Endothelial cell of umbilical vein (primary cell): ENCODE measurements around the gene KCNMA1. TPM values are rescaled to one million over a fixed set of nuclear protein-coding genes. Genes with fewer than 3 reads are reported as not detected.

Experiments
- BruUV-seq: library from RNA; stranded (reverse); fragments of 400-500 nt; replicated peaks from 2 replicates; lab custom pipeline; 2021; lab: Mats Ljungman, UMichigan
- CTCF ChIA-PET: fragments of 300-600, 350-600 bp; sonication (Branson Sonifier 250); formaldehyde crosslinking; loops from one replicate; lab custom pipeline; 2021; ENCODE audit warnings: antibody characterized with exemption, inconsistent platforms; lab: Charles Lee
- POLR2A ChIA-PET: fragments of 300-600, 350-600 bp; sonication (Branson Sonifier 250); formaldehyde crosslinking; loops from one replicate; lab custom pipeline; 2021; ENCODE audit warnings: antibody characterized with exemption, inconsistent platforms; lab: Charles Lee
- DNase-seq: peaks from one replicate; pipeline ENCODE4 v3.0.0-alpha.2; 2011; ENCODE audit warnings: low read depth, low spot score
- FAIRE-seq: peaks from 2 replicates; lab custom pipeline; 2011; peaks lifted over from hg19 to GRCh38; lab: Jason Lieb, UNC
- H2AFZ ChIP-seq: 2 replicates; pipeline ENCODE4 v1.6.0; 2012; ENCODE audit warnings: low read depth, low read length, control low read depth, inconsistent platforms
- H3K27ac ChIP-seq: 2 replicates; pipeline ENCODE4 v1.5.1; 2011; ENCODE audit warnings: low read depth, mild to moderate bottlenecking, control low read depth, low read length, moderate library complexity; ENCODE audit not compliant: insufficient read depth
- H3K27me3 ChIP-seq, 2 experiments: 2 replicates each; pipeline versions ENCODE4 v1.6.0 to v1.6.1; 2011; ENCODE audit warnings: low read length in 2 of 2, mixed read lengths in 1 of 2; ENCODE audit not compliant: control insufficient read depth in 2 of 2, insufficient read depth in 2 of 2
- H3K36me3 ChIP-seq, 2 experiments: 2 replicates in 1 of 2; 3 replicates in 1 of 2; pipeline ENCODE4 v1.5.1; 2011; ENCODE audit warnings: low read length in 2 of 2, mild to moderate bottlenecking in 1 of 2, moderate library complexity in 1 of 2; ENCODE audit not compliant: control insufficient read depth in 2 of 2, insufficient read depth in 2 of 2; ENCODE audit errors: extremely low read depth in 1 of 2
- H3K4me1 ChIP-seq: 3 replicates; pipeline ENCODE4 v1.5.1; 2011; ENCODE audit warnings: mild to moderate bottlenecking, low read length; ENCODE audit not compliant: control insufficient read depth, insufficient read depth; ENCODE audit errors: extremely low read depth
- H3K4me2 ChIP-seq: 2 replicates; pipeline ENCODE4 v1.6.1; 2011; ENCODE audit warnings: low read length, control low read depth, mixed read lengths; ENCODE audit not compliant: insufficient read depth
- H3K4me3 ChIP-seq, 3 experiments: fragments of 200-600 bp in 1 of 3; sonication (generic), shearing (Covaris generic) in 1 of 3; replicated peaks in 1 of 3; 2 replicates each; pipeline ENCODE4 v1.5.1; 2011 to 2016; ENCODE audit warnings: control low read depth in 3 of 3, low read length in 3 of 3, mild to moderate bottlenecking in 2 of 3, inconsistent platforms in 1 of 3, low read depth in 1 of 3, moderate library complexity in 1 of 3; ENCODE audit not compliant: insufficient read depth in 1 of 3
- H3K79me2 ChIP-seq: 2 replicates; pipeline ENCODE4 v1.6.0; 2012; ENCODE audit warnings: low read length, inconsistent platforms; ENCODE audit not compliant: control insufficient read depth, insufficient read depth
- H3K9ac ChIP-seq: replicated peaks from 2 replicates; pipeline ENCODE3; 2011; ENCODE audit warnings: low read length, control low read depth; ENCODE audit not compliant: insufficient read depth; ENCODE audit errors: extremely low read depth
- H3K9me1 ChIP-seq: replicated peaks from 3 replicates; pipeline ENCODE4 v1.6.0; 2011; ENCODE audit warnings: mild to moderate bottlenecking, low read length; ENCODE audit not compliant: control insufficient read depth, insufficient read depth; ENCODE audit errors: extremely low read depth
- H3K9me3 ChIP-seq: replicated peaks from 2 replicates; pipeline ENCODE4 v1.5.1; 2012; ENCODE audit warnings: low read length, inconsistent platforms; ENCODE audit not compliant: control insufficient read depth, insufficient read depth
- H4K20me1 ChIP-seq: replicated peaks from 2 replicates; pipeline ENCODE3; 2011; ENCODE audit warnings: mild to moderate bottlenecking, low read length; ENCODE audit not compliant: control insufficient read depth, insufficient read depth; ENCODE audit errors: extremely low read depth
- CTCF ChIP-seq, 2 donors: IDR thresholded peaks; 1 replicate in 1 of 2; 2 replicates in 1 of 2; pipeline ENCODE4 v1.5.1; 2011; ENCODE audit warnings: low read length in 2 of 2, mild to moderate bottlenecking in 2 of 2, moderate library complexity in 2 of 2, control low read depth in 1 of 2, inconsistent platforms in 1 of 2, low read depth in 1 of 2; ENCODE audit not compliant: insufficient read depth in 1 of 2; ENCODE audit errors: extremely low read depth in 1 of 2
- EZH2 ChIP-seq: IDR thresholded peaks from 2 replicates; pipeline ENCODE4 v1.6.1; 2012; ENCODE audit warnings: borderline replicate concordance, low read depth, mild to moderate bottlenecking, moderate library complexity, low read length, inconsistent platforms; ENCODE audit not compliant: severe bottlenecking
- FOS ChIP-seq: IDR thresholded peaks from 2 replicates; pipeline ENCODE4 v1.6.1; 2011; ENCODE audit warnings: mild to moderate bottlenecking, low read length, moderate library complexity, borderline replicate concordance; ENCODE audit not compliant: insufficient read depth
- GATA2 ChIP-seq: IDR thresholded peaks from 2 replicates; pipeline ENCODE4 v1.7.0; 2011; ENCODE audit warnings: low read depth, mild to moderate bottlenecking, moderate library complexity, mixed read lengths, low read length; ENCODE audit not compliant: insufficient read length, insufficient read depth
- JUN ChIP-seq: IDR thresholded peaks from 2 replicates; pipeline ENCODE4 v1.6.1; 2011; ENCODE audit warnings: borderline replicate concordance, low read depth; ENCODE audit not compliant: insufficient read length, insufficient read depth
- MAX ChIP-seq: IDR thresholded peaks from 2 replicates; pipeline ENCODE4 v1.6.1; 2011; ENCODE audit not compliant: insufficient read depth, insufficient read length
- MYC ChIP-seq: IDR thresholded peaks from one replicate; pipeline ENCODE4 v1.6.1; 2011; ENCODE audit warnings: mild to moderate bottlenecking, low read depth, low read length
- POLR2A ChIP-seq: IDR thresholded peaks from 2 replicates; pipeline ENCODE4 v1.6.1; 2012; ENCODE audit warnings: low read depth, mild to moderate bottlenecking, control low read depth, low read length
- POLR2AphosphoS5 ChIP-seq: IDR thresholded peaks from 2 replicates; pipeline ENCODE4 v1.6.1; 2012; ENCODE audit warnings: low read depth, mild to moderate bottlenecking, control low read depth, low read length, moderate library complexity; ENCODE audit not compliant: insufficient read depth
- dilution Hi-C: fragments of 300-500 bp; cut with MboI; formaldehyde crosslinking; loops from one replicate; pipeline ENCODE4 v1.15.0; 2019; ENCODE audit warnings: low sequenced_read_pairs; ENCODE audit not compliant: extremely low pct_ligation_motif_present
- intact Hi-C: fragments of 100-400 bp; cut with micrococcal nuclease; formaldehyde crosslinking; loops from one replicate; pipeline ENCODE4 v1.10.0; 2022
- polyA plus RNA-seq, 4 experiments: library from polyadenylated mRNA; depleted of rRNA in 3 of 4; stranded (reverse) in 3 of 4; unstranded in 1 of 4; fragments of >200 nt; gene quantifications; 2 replicates each; pipeline versions ENCODE4 v1.2.1 to v1.2.3, GENCODE V29; 2011 to 2012; ENCODE audit warnings: missing spikeins in 1 of 4
- total RNA-seq: library from RNA; stranded (reverse); gene quantifications from 2 replicates; pipeline ENCODE4 v1.2.3, GENCODE V29; 2021

Gene KCNMA1
- total and polyA plus RNA-seq, 2 donors (not counting 3 experiments of a cell fraction or from before 2014, with no cell fraction given) = 0.10 to 0.82 TPM

- H3K9ac ChIP-seq = no peak overlapping the region
- TF ChIP-seq FOS (no peak), GATA2 (no peak), POLR2AphosphoS5 (no peak), EZH2 (no peak), MAX (no peak), CTCF (IDR thresholded peaks at IDR 0.05; ENCODE audit: extremely low read depth in 1 of 2, insufficient read depth in 1 of 2, low read depth in 1 of 2, low read length in 2 of 2) (no peak), MYC (no peak), JUN (no peak), POLR2A (no peak)
- no peaks in the 10 kb centered on the region for H3K9me3 ChIP-seq
- H3K9me1 ChIP-seq = no peaks in the 10 kb centered on the region
- no peaks in the 10 kb centered on the region for H3K79me2 ChIP-seq
- DNase-seq (no peak), FAIRE-seq (no peak)
- ChIA-PET POLR2A (no interaction called here), CTCF (no interaction called here)
- no peak overlapping the region for H2AFZ ChIP-seq
- H4K20me1 ChIP-seq = no peaks in the 10 kb centered on the region
- H3K27ac ChIP-seq = no peak overlapping the region
- intact Hi-C loops = no loop called here
- no peak overlapping the region for H3K4me2 ChIP-seq
- BruUV-seq = no TSS peak
- no peaks in the 10 kb centered on the region for H3K27me3 ChIP-seq
- H3K4me3 ChIP-seq = no peak overlapping the region
- H3K4me1 ChIP-seq = no peaks in the 10 kb centered on the region
- no peaks in the 10 kb centered on the region for H3K36me3 ChIP-seq
- dilution Hi-C loops = no loop called here
These were observed 37.0 kb downstream of the KCNMA1 start for GRCh38 chr10:77600640-77601039.
